GM10248 (cell line): ENCODE data around the gene FBXW2.

Source experiments
- CTCF ChIA-PET: fragments of 300-600 bp; sonication (Branson Sonifier 250); formaldehyde crosslinking; extraction: SDS; loops from one replicate; lab custom pipeline; 2021; ENCODE audit warnings: antibody characterized with exemption; lab: Yijun Ruan, JAX
- POLR2A ChIA-PET: fragments of 350-650 bp; sonication (Branson Sonifier 250); formaldehyde crosslinking; extraction: SDS; loops from one replicate; lab custom pipeline; 2020; ENCODE audit warnings: antibody characterized with exemption; lab: Yijun Ruan, JAX
- DNase-seq: peaks from one replicate; pipeline ENCODE4 v3.0.0; 2012; ENCODE audit errors: extremely low spot score
- CTCF ChIP-seq: IDR thresholded peaks from 2 replicates; pipeline ENCODE4 v1.5.1; 2012; ENCODE audit warnings: mild to moderate bottlenecking, low read depth; ENCODE audit errors: extremely low read depth, missing control alignments, control extremely low read depth

FBXW2 gene

GRCh38 chr9:120726484-120726883, 66.7 kb downstream of the FBXW2 start:
- no peak for DNase-seq
- TF ChIP-seq CTCF = no peak
- CTCF ChIA-PET = interaction anchor here (1.0 kb wide), 1 partner anchor 12 kb away, joined by 3 read pairs; no protein-coding TSS in a partner anchor
- POLR2A ChIA-PET = no interaction called here

GRCh38 chr9:120725907-120726306, 67.3 kb downstream of the FBXW2 start:
- DNase-seq = no peak
- TF ChIP-seq CTCF = no peak
- ChIA-PET CTCF (interaction anchor here (1.0 kb wide), 1 partner anchor 11 kb away, joined by 3 read pairs; no protein-coding TSS in a partner anchor), POLR2A (no interaction called here)

DNA sequence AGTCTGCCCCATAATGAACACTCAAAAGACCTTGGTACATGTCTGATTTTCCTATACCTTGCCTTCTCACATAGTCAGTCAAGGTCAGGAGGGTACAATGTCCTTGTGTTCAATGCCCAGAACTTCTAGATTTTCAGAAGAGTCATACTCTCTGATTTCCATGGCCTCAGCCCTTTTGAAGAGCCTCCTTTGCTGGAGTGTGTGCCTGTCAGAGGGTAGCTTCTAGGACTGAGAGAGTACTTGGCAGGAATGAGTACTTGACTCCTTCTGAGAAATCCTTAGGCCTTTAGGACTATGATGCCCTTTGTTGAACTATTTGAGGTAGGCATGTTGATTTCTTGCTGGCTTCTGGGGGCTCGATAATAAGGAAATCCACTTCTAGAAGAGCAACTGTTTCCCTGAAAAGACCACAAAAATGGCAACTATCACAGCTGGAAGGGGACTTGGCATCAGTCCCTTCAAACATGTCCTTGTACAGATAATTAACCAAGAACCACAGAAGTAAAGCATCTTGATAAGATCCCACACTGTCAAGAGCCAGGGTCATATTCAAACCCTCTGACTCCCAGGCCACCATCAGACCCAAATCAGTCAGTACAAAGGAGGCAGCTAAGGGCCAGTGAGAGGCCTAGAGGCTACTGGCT, 68.3 kb downstream of the FBXW2 start:
- DNase-seq = no peak
- TF ChIP-seq CTCF = no peak
- POLR2A ChIA-PET = no interaction called here
- CTCF ChIA-PET = no interaction called here

- no peak for DNase-seq
- POLR2A ChIA-PET = no interaction called here
- CTCF ChIA-PET = interaction anchor here (1.0 kb wide), 1 partner anchor 8 kb away, joined by 3 read pairs; no protein-coding TSS in a partner anchor
These were observed 69.7 kb downstream of the FBXW2 start for GRCh38 chr9:120723565-120723964.

GRCh38 chr9:120720404-120720803, 72.8 kb downstream of the FBXW2 start:
- DNase-seq = no peak
- ChIA-PET POLR2A (no interaction called here), CTCF (no interaction called here)
- no peak for TF ChIP-seq CTCF

More at GRCh38 chr9:120723565-120723964, 69.7 kb downstream of the FBXW2 start:
- TF ChIP-seq CTCF = no peak

GRCh38 chr9:120718316-120718715, 74.9 kb downstream of the FBXW2 start:
- no peak for DNase-seq
- ChIA-PET POLR2A (no interaction called here), CTCF (interaction anchor here (0.9 to 1.4 kb wide), 4 partner anchors 9 to 46 kb away, joined by 3 to 5 read pairs (median 4); no protein-coding TSS in a partner anchor)
- TF ChIP-seq CTCF = no peak
